ENCODE results near the gene BAAT. TPM values are rescaled to one million over a fixed set of nuclear protein-coding genes. Genes with fewer than 3 reads are reported as not detected.

BAAT gene
- total and polyA plus RNA-seq, 2 of the 13 experiments (the other 11 are each of a cell fraction or from before 2014, with no cell fraction given): 0.71 to 7.9 TPM

DNA sequence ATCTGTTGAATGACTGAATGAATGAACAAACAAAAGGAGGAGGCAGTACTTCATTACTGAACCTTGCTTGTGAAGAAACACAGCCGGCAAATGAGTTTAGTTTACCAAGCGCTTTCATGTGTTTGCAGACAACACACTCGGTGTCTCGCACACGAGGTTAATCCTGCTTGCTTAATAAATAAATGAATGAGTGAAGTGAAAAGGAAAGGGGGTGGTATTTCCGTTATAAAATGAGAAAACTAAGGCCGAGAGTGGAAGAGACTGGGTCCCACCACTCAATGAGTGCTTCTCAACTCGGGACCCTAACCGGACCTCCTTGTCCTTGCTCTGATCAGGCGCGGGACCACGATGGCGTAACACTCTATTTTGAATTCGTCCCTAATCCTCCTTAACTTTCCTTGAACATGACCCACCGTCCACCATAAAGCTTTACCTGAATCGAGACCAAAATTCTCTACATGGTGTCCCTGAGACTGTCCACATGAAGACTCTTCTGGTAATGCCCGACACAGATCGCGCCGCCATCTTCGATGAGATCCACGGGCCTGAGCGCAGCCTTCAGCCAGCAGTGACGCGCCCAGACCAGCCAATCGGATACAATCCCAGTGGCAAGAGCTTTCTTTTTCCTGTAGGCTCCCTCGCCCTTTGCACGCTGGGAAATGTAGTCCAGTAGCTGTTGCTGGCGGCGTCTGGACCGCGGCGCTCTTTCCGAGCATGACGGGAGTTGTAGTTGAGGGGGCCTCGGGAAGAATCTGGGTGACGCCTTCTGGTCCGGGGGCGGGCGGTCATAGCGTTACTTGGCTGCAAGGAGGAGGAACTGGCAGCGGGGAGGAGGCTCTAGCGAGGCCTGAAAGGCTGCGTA, 13.5 kb upstream of the BAAT start, which contains the start of the genes MRPL50 and ZNF189 (continued):
- TF ChIP-seq ZNF646 (CRISPR knock-in tag; IDR thresholded peaks at IDR 0.05) (peak; percentile 56; the same call in 1 of the 2 replicates), JUN (CRISPR knock-in tag; IDR thresholded peaks at IDR 0.05) (peak; percentile 69), THYN1 (CRISPR knock-in tag; IDR thresholded peaks at IDR 0.05; ENCODE audit: borderline replicate concordance, low read depth) (peak; percentile 88; the same call in 1 of the 2 replicates), ZBTB34 (CRISPR knock-in tag; IDR thresholded peaks at IDR 0.05) (peak; percentile 89), ZNF773 (CRISPR knock-in tag; IDR thresholded peaks at IDR 0.05; ENCODE audit: borderline replicate concordance) (0 out of 2 replicates have a peak, but pooled peaks have one; percentile 19), PHF8 (CRISPR knock-in tag; IDR thresholded peaks at IDR 0.05) (peak; percentile 82)
- TF ChIP-seq, protein P1, sequence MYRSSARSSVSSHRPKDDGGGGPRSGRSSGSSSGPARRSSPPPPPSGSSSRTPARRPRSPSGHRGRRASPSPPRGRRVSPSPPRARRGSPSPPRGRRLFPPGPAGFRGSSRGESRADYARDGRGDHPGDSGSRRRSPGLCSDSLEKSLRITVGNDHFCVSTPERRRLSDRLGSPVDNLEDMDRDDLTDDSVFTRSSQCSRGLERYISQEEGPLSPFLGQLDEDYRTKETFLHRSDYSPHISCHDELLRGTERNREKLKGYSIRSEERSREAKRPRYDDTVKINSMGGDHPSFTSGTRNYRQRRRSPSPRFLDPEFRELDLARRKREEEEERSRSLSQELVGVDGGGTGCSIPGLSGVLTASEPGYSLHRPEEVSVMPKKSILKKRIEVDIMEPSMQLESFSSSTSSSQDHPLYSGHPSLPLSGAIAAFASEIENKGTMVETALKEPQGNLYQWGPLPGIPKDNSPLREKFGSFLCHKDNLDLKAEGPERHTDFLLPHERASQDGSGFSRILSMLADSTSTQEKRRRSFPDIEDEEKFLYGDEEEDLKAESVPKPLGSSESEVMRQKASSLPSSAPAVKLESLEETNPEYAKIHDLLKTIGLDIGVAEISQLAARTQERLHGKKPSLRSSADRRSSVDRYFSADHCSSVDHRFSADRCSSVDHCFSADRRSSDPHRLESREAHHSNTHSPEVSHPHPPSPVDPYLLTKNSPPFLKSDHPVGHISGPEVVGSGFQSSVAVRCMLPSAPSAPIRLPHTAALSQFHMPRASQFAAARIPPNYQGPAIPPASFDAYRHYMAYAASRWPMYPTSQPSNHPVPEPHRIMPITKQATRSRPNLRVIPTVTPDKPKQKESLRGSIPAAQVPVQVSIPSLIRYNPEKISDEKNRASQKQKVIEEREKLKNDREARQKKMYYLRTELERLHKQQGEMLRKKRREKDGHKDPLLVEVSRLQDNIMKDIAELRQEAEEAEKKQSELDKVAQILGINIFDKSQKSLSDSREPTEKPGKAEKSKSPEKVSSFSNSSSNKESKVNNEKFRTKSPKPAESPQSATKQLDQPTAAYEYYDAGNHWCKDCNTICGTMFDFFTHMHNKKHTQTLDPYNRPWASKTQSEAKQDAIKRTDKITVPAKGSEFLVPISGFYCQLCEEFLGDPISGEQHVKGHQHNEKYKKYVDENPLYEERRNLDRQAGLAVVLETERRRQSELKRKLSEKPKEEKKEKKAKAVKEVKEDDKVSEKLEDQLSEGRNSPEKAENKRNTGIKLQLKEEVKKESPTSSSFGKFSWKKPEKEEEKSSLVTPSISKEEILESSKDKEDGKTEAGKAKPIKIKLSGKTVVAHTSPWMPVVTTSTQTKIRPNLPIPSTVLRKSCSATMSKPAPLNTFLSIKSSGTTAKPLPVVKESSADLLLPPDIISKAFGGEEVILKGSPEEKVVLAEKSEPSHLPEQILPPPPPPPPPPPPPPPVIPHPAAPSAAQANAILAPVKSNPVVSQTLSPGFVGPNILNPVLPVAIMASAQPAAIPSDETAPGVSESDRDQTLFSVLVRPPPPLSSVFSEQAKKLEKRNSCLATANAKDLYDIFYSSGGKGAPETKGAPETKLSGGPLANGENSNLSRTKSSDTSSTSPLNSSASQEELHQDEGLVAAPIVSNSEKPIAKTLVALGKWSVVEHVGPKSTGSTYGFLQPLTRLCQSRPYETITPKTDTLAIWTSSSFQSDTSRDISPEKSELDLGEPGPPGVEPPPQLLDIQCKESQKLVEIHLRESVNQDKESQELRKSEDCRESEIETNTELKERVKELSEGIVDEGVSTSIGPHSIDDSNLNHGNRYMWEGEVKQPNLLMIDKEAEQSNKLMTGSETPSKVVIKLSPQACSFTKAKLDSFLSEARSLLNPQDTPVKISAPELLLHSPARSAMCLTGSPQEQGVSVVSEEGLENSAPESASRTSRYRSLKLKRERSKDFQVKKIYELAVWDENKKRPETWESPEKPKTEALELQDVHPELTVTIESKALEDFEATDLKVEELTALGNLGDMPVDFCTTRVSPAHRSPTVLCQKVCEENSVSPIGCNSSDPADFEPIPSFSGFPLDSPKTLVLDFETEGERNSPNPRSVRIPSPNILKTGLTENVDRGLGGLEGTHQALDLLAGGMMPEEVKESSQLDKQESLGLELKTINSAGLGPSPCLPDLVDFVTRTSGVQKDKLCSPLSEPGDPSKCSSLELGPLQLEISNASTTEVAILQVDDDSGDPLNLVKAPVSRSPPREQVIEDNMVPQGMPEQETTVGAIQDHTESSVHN (CRISPR knock-in tag; IDR thresholded peaks at IDR 0.05): peak; percentile 50; the same call in 1 of the 2 replicates
- TF ChIP-seq, protein P2, sequence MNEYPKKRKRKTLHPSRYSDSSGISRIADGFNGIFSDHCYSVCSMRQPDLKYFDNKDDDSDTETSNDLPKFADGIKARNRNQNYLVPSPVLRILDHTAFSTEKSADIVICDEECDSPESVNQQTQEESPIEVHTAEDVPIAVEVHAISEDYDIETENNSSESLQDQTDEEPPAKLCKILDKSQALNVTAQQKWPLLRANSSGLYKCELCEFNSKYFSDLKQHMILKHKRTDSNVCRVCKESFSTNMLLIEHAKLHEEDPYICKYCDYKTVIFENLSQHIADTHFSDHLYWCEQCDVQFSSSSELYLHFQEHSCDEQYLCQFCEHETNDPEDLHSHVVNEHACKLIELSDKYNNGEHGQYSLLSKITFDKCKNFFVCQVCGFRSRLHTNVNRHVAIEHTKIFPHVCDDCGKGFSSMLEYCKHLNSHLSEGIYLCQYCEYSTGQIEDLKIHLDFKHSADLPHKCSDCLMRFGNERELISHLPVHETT (CRISPR knock-in tag; conservative IDR thresholded peaks at IDR 0.05): peak; percentile 69; the same call in 1 of the 2 replicates

All from HepG2 (cell line).